Uterus (tissue), 4 donors: ENCODE data around the gene TMEM63B. TPM values are rescaled to one million over a fixed set of nuclear protein-coding genes. Genes with fewer than 3 reads are reported as not detected.
"Not testable (repeated sequence)": the region's sequence is repeated elsewhere in the genome, so short reads cannot be mapped to it uniquely, and the experiment has no call there.

Experiments
- DNase-seq, 2 donors: peaks; one replicate each; pipeline ENCODE4 v3.0.0-alpha.2; 2019 to 2020
- H3K27ac ChIP-seq, 2 donors: fragments of 200-600 bp; sonication (generic); 1 replicate in 1 of 2; 2 replicates in 1 of 2; pipeline ENCODE4 v1.5.1; 2016 to 2018
- H3K27me3 ChIP-seq, 2 donors: fragments of 200-600 bp; sonication (generic); one replicate each; pipeline ENCODE4 v1.5.1; 2018 to 2019; ENCODE audit warnings: control low read depth in 1 of 2
- H3K36me3 ChIP-seq, 2 donors: fragments of 200-600 bp; sonication (generic); one replicate each; pipeline ENCODE4 v1.5.1; 2019; ENCODE audit warnings: control low read depth in 1 of 2
- H3K4me1 ChIP-seq, 2 donors: fragments of 200-600 bp; sonication (generic); one replicate each; pipeline ENCODE4 v1.5.1; 2018 to 2019; ENCODE audit warnings: control low read depth in 1 of 2
- H3K4me3 ChIP-seq, 2 donors: fragments of 200-600 bp; sonication (generic); 1 replicate in 1 of 2; 2 replicates in 1 of 2; pipeline ENCODE4 v1.5.1; 2018 to 2019; ENCODE audit warnings: mild to moderate bottlenecking in 1 of 2
- H3K9me3 ChIP-seq, 2 donors: fragments of 200-600 bp; sonication (generic); one replicate each; pipeline ENCODE4 v1.5.1; 2019; ENCODE audit warnings: control low read depth in 1 of 2
- CTCF ChIP-seq, 4 experiments: fragments of 200-600 bp in 2 of 4; fragments of 450-650 bp in 2 of 4; sonication (generic) in 2 of 4; IDR thresholded peaks; one replicate each; pipeline ENCODE4 v1.5.1; 2016 to 2019; ENCODE audit warnings: antibody characterized with exemption in 4 of 4, mild to moderate bottlenecking in 2 of 4, moderate library complexity in 1 of 4
- POLR2A ChIP-seq, 2 donors: fragments of 450-650 bp; IDR thresholded peaks; one replicate each; pipeline ENCODE4 v1.6.1; 2016; ENCODE audit warnings: antibody characterized with exemption in 2 of 2, mild to moderate bottlenecking in 1 of 2, moderate library complexity in 1 of 2
- intact Hi-C: fragments of 100-400 bp; cut with DNase I; formaldehyde crosslinking; loops from one replicate; pipeline ENCODE4 v1.15.1; 2023; ENCODE audit warnings: low total_unique reads
- total RNA-seq, 4 donors: library from RNA; depleted of rRNA in 3 of 4; stranded (reverse); fragments of >200 nt in 3 of 4; gene quantifications; one replicate each; pipeline versions ENCODE4 v1.1.0 to v1.2.4, GENCODE V29; 2014 to 2023
- donor health status: DM: yes; HTN: yes; CAD: no.

The TMEM63B gene
- total RNA-seq, 4 donors from 2014 or later: 0.77 to 24.9 (median 15.4) TPM

GRCh38 chr6:44086931-44087574 lies 40.3 kb upstream of the TMEM63B start:
- intact Hi-C loops: no loop called here
- Histone ChIP-seq H3K27ac (no peak overlapping the region), H3K4me3 (no peak overlapping the region), H3K4me1 (no peaks in the 10 kb centered on the region), H3K36me3 (no peaks in the 10 kb centered on the region), H3K9me3 (no peaks in the 10 kb centered on the region), H3K27me3 (no peaks in the 10 kb centered on the region)
- TF ChIP-seq POLR2A (IDR thresholded peaks at IDR 0.05): no peak
- no peak for TF ChIP-seq CTCF (IDR thresholded peaks at IDR 0.05)
- DNase-seq: no peak

- Histone ChIP-seq H3K4me1 (no peaks in the 10 kb centered on the region), H3K27ac (no peak overlapping the region), H3K36me3 (no peaks in the 10 kb centered on the region), H3K4me3 (no peak overlapping the region), H3K27me3 (no peaks in the 10 kb centered on the region), H3K9me3 (no peaks in the 10 kb centered on the region)
- intact Hi-C loops: no loop called here
- TF ChIP-seq POLR2A (IDR thresholded peaks at IDR 0.05) (no peak), CTCF (IDR thresholded peaks at IDR 0.05) (no peak)
- DNase-seq: no peak
Observed at GRCh38 chr6:44087623-44088022, 39.7 kb upstream of the TMEM63B start.

GRCh38 chr6:44088827-44089590 lies 38.3 kb upstream of the TMEM63B start:
- Histone ChIP-seq H3K27me3 (no peaks in the 10 kb centered on the region), H3K4me1 (no peaks in the 10 kb centered on the region), H3K4me3 (no peak overlapping the region), H3K36me3 (no peaks in the 10 kb centered on the region), H3K9me3 (no peaks in the 10 kb centered on the region), H3K27ac (no peak overlapping the region)
- intact Hi-C loops: no loop called here
- DNase-seq: no peak
- TF ChIP-seq CTCF (IDR thresholded peaks at IDR 0.05) (no peak), POLR2A (IDR thresholded peaks at IDR 0.05) (no peak)

- Histone ChIP-seq H3K36me3 (no peaks in the 10 kb centered on the region), H3K27ac (no peak overlapping the region), H3K27me3 (no peaks in the 10 kb centered on the region), H3K4me3 (no peak overlapping the region), H3K9me3 (no peaks in the 10 kb centered on the region), H3K4me1 (no peaks in the 10 kb centered on the region)
- intact Hi-C loops: no loop called here
- no peak for TF ChIP-seq CTCF (IDR thresholded peaks at IDR 0.05)
- no peak for TF ChIP-seq POLR2A (IDR thresholded peaks at IDR 0.05)
- no peak for DNase-seq
Observed at GRCh38 chr6:44090465-44090864, 36.9 kb upstream of the TMEM63B start.

- H3K4me1 ChIP-seq, H3K36me3 ChIP-seq, H3K27me3 ChIP-seq, intact Hi-C loops, H3K4me3 ChIP-seq, DNase-seq, H3K9me3 ChIP-seq, H3K27ac ChIP-seq: not testable (repeated sequence)
Observed at GRCh38 chr6:44091356-44091755, 36.0 kb upstream of the TMEM63B start.
